ENCODE results near the gene RXRA. TPM values are rescaled to one million over a fixed set of nuclear protein-coding genes. Genes with fewer than 3 reads are reported as not detected.

Gene RXRA
- total RNA-seq, 4 donors from 2014 or later: 53.3 to 87.8 (median 69.6) TPM

DNA sequence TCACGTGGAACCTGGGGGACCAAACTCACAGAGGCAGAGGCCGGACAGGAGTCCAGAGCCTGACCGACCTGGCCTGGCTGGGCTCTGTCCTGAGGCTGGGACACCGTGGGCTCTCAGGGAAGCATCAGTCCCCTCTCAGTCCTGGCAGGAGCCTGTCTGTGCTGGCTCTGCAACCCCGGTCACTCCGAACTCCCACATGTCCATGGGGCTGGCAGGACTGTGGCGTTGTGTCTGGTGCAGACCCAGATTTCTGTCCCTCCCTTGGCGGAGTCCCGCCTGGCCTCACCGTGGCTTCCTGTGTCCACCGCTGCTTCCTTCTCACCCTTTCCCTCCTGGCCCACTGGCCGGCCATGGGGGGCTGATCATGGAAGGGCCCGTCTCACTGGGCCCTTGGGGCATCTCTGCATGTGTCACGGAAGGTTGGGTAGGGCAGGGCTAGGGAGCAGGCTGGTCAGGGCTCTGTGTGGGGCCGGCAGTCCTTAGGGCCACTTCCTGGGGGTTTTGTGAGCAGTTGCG lies 68.8 kb downstream of the RXRA start:
- TF ChIP-seq, protein P1, sequence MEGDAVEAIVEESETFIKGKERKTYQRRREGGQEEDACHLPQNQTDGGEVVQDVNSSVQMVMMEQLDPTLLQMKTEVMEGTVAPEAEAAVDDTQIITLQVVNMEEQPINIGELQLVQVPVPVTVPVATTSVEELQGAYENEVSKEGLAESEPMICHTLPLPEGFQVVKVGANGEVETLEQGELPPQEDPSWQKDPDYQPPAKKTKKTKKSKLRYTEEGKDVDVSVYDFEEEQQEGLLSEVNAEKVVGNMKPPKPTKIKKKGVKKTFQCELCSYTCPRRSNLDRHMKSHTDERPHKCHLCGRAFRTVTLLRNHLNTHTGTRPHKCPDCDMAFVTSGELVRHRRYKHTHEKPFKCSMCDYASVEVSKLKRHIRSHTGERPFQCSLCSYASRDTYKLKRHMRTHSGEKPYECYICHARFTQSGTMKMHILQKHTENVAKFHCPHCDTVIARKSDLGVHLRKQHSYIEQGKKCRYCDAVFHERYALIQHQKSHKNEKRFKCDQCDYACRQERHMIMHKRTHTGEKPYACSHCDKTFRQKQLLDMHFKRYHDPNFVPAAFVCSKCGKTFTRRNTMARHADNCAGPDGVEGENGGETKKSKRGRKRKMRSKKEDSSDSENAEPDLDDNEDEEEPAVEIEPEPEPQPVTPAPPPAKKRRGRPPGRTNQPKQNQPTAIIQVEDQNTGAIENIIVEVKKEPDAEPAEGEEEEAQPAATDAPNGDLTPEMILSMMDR (IDR thresholded peaks at IDR 0.05): no peak
- no peak for ATAC-seq (ENCODE audit: low FRiP score)
- DNase-seq (ENCODE audit: low spot score): no peak

DNA sequence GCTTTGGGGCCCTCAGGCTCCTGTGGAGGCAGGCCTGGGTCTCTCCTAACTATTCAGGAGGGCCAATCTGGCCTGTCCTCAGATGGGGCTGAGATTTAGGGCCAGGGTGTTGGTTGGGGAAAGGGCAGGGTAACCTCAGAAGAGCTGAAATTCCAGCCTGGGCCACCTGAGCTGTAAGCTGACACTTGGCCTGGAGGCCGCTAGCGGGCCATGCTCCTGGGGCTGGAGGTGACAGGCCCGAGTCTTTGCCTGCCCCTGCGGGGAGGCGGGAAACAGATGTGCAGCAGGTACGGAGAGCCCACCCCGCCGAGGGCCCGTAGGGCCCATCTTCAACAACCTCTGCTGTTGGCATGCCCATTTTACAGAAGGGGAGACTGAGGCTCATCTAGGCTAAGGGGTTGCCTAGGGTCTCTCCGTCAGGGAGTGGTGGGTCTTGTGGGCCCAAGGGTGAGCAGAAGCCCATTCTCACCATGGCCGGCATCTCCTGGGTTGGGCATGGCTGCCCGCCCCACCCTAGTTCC lies 69.5 kb downstream of the RXRA start:
- TF ChIP-seq, protein P1 (IDR thresholded peaks at IDR 0.05): no peak
- ATAC-seq (ENCODE audit: low FRiP score) (no peak), DNase-seq (ENCODE audit: low spot score) (no peak)

DNA sequence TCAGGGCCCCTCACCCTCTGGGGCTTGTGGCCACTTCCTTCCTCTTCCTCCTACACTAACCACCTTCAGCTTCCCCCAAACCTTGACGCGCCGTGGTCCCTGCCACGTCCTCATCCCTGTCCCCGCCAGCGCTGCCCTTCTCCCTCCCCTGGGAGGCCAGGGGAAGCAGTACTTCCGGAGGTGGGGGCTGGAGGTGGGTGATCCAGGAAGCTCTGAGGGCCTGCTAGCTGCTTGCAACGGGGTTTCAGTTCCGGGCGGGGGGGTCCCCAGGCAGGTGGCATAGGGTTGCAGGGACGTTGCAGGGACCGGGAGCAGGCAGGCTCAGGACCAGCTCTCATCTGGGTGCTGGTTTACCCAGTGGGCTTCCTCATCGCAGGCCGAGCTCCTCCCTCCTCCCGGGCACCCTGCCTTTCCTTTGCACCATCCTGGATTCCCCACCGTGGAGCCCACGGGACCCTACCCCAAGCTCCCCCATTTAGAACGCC lies 70.0 kb downstream of the RXRA start:
- ATAC-seq (ENCODE audit: low FRiP score): no peak
- no peak for DNase-seq (ENCODE audit: low spot score)
- TF ChIP-seq, protein P1 (IDR thresholded peaks at IDR 0.05): no peak

DNA sequence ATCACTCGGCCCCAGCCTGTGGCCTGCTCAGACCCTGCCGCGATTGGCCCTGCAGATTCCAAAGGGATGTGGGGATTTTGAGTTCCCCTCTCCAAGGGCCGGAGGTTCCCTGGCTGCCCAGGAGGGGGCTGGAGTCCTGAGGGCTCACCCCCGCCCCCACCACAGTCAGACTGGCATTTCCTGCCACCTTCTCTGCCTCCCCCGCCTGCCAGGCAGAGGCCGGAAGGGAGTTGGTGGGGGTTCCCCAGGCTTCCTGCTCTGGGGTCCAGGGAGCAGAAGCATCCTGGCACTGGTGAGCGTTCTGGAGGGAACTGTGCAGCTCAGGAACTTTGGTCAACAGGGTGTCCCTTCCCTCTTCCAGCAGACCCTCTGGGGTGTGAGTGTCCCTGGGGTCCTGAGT lies 70.6 kb downstream of the RXRA start:
- ATAC-seq (ENCODE audit: low FRiP score) (peak; percentile 17), DNase-seq (ENCODE audit: low spot score) (no peak)
- TF ChIP-seq, protein P1 (IDR thresholded peaks at IDR 0.05): no peak

DNA sequence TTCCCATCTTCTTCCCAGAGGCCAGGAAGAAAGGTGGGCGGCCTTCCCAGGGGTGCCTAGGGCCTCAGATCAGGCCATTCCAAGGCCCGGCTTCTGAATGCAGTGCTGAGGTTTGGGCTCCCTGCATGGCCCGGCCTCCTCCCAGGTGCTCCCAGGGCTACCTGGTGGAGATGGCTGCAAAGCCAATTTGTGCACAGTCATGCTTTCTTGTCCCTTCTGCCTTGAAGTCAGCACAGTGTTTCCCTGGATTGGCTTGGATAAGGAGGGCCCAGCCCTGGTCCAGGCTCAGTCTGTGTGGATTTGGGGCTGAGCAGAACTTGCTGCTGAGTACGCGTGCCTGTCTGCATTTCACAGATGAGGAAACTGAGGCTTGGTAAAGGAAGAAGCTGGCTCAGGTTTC lies 72.5 kb downstream of the RXRA start:
- no peak for DNase-seq (ENCODE audit: low spot score)
- TF ChIP-seq, protein P1 (IDR thresholded peaks at IDR 0.05): no peak
- ATAC-seq (ENCODE audit: low FRiP score): no peak

DNA sequence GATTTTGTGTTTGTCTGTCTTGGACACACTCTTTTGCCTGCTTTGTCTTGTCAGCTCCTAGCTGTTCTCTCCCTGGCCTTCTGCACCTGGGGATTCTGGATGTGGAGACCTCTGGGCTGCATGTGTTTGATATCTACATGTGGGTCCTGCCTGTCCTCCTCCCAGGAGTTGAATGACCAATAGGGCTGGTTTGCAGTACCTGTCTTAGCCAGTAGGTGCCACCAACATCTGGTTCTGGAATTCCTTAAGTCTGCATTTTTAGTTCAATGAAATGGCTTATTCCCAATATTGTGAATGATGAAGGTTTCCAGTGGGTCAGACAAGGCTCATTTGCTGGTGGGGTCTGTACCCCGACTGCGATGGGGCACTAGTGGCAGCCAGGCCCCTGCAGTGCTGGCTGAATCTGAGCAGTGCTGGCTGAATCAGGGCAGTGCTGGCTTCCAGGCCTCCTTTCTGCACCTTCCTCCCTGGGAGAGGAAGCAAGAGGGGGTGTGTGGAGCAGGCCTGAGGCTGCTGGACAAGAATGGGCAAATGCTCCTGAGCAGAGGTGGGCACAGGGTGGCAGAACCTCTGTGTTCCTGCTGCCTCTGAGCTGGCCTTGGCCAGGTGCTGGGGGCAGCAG lies 73.3 kb downstream of the RXRA start:
- TF ChIP-seq, protein P1 (IDR thresholded peaks at IDR 0.05): no peak
- no peak for DNase-seq (ENCODE audit: low spot score)
- no peak for ATAC-seq (ENCODE audit: low FRiP score)

DNA sequence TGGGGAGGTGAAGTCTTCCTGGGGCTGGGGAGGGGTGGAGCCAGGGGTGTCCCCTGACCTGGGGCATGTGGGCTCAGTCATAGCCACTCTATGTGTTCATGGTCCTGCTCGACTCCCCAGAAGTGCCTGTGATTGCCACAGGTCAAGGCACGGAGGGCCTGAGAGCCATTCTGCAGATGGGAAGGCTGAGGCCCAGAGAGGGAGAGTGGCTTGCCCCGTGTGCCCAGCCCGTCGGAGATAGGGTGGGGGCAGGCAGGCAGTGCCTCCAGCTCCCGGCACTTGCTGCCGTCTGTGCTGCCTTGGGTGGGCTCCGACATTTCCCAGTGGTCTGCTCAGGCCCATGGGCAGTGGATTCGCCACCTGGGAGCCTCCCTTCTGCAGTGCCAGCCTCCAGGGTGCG lies 74.0 kb downstream of the RXRA start:
- TF ChIP-seq, protein P1 (IDR thresholded peaks at IDR 0.05): no peak
- no peak for ATAC-seq (ENCODE audit: low FRiP score)

More for the DNA sequence above, 74.0 kb downstream of the RXRA start:
- no peak for DNase-seq (ENCODE audit: low spot score)
